Measurements from ENCODE around the gene GLG1. TPM values are rescaled to one million over a fixed set of nuclear protein-coding genes. Genes with fewer than 3 reads are reported as not detected.
A peak's percentile ranks its signal among the peaks of the same experiment; 100 is the strongest.

The GLG1 gene
- total RNA-seq (150 and 165 TPM in 2 replicates), polyA plus RNA-seq (72.9 and 86.3 TPM in 2 replicates), polyA minus RNA-seq (214 and 233 TPM in 2 replicates), Bru-seq, nascent RNA (percentile 85 among the genes with signal in this experiment), BruChase-seq, experiment 1, labeled RNA remaining after a 6-hour chase (percentile 88 among the genes with signal in this experiment), BruChase-seq, experiment 2, labeled RNA remaining after a 2-hour chase (percentile 82 among the genes with signal in this experiment)
- 93.4 and 103 TPM in 2 replicates for polyA plus RNA-seq (2011; cell fraction: cytosol; rRNA removed)
- polyA plus RNA-seq (2011; cell fraction: nucleus; rRNA removed), result 115 and 146 TPM in 2 replicates
- 132 and 142 TPM in 2 replicates for polyA plus RNA-seq (2012)
- 28.1 TPM for polyA minus RNA-seq (2011; cell fraction: cytosol; rRNA and poly(A)+ RNA removed)
- polyA minus RNA-seq (2011; cell fraction: nucleus; rRNA and poly(A)+ RNA removed), result 98.2 and 141 TPM in 2 replicates
- long read RNA-seq, full-length matches to known transcripts, result 60 of 103 reads
- long read RNA-seq, partial matches to known transcripts, result 34 of 103 reads
- long read RNA-seq, other reads (novel, unspliced or antisense), result 9 of 103 reads

GRCh38 chr16:74606521-74607309 lies at the start of gene GLG1:
GLG1 (minus strand) TSS chr16:74607114; CDS start chr16:74607094, 20 bp downstream.
- H3K36me3 ChIP-seq (ENCODE audit: control insufficient read depth in 2 of 2, extremely low read depth in 1 of 2, insufficient read depth in 2 of 2, low read length in 2 of 2), result no peaks in the 10 kb centered on the region
- FAIRE-seq (peak; percentile 77), DNase-seq (ENCODE audit: low read depth, low spot score) (peak; percentile 94)
- TF ChIP-seq POLR2AphosphoS5 (IDR thresholded peaks at IDR 0.05; ENCODE audit: insufficient read depth, low read depth, low read length), result peak; percentile 96
- TF ChIP-seq CTCF (IDR thresholded peaks at IDR 0.05; ENCODE audit: extremely low read depth in 1 of 2, insufficient read depth in 1 of 2, low read depth in 1 of 2, low read length in 2 of 2), result no peak
- TF ChIP-seq POLR2A (IDR thresholded peaks at IDR 0.05; ENCODE audit: low read depth, low read length), result peak; percentile 91
- peak; percentile 39 for TF ChIP-seq MAX (IDR thresholded peaks at IDR 0.05; ENCODE audit: insufficient read depth, insufficient read length)
- H4K20me1 ChIP-seq (replicated peaks; ENCODE audit: control insufficient read depth, extremely low read depth, insufficient read depth, low read length), result no peaks in the 10 kb centered on the region
- H2AFZ ChIP-seq (ENCODE audit: low read depth, low read length), result peak within 1 kb of the TSS; percentile 100
- POLR2A ChIA-PET, result interaction anchor here (0.5 to 1.2 kb wide), 5 partner anchors 11 to 168 kb away, joined by 3 to 5 read pairs (median 3); no protein-coding TSS in a partner anchor
- peak within 1 kb of the TSS; percentile 96 for H3K4me2 ChIP-seq (ENCODE audit: insufficient read depth, low read length)
- peaks cover 26% of the 10 kb centered on the region for H3K4me1 ChIP-seq (ENCODE audit: control insufficient read depth, extremely low read depth, insufficient read depth, low read length)
- peak within 1 kb of the TSS; percentile 66 for H3K27ac ChIP-seq (ENCODE audit: insufficient read depth, low read depth, low read length)
- no TSS peak for BruUV-seq (replicated peaks)
- dilution Hi-C loops (cut with MboI; ENCODE audit: extremely low pct_ligation_motif_present, low sequenced_read_pairs) (no loop called here), intact Hi-C loops (cut with micrococcal nuclease) (loop anchor here (2.0 to 5.0 kb wide), 3 partner anchors 104 to 309 kb away; partner anchors contain the start of gene PSMD7)
- H3K9me3 ChIP-seq (replicated peaks; ENCODE audit: control insufficient read depth, insufficient read depth, low read length), result no peaks in the 10 kb centered on the region
- H3K9ac ChIP-seq (replicated peaks; ENCODE audit: extremely low read depth, insufficient read depth, low read length), result peak within 1 kb of the TSS; percentile 91
- H3K9me1 ChIP-seq (replicated peaks; ENCODE audit: control insufficient read depth, extremely low read depth, insufficient read depth, low read length), result no peaks in the 10 kb centered on the region
- H3K4me3 ChIP-seq (replicated peaks in 1 of 3; ENCODE audit: insufficient read depth in 1 of 3, low read depth in 1 of 3, low read length in 3 of 3), result peak within 1 kb of the TSS; percentile 79 to 86 (median 85)
- no peaks in the 10 kb centered on the region for H3K27me3 ChIP-seq (ENCODE audit: control insufficient read depth in 2 of 2, insufficient read depth in 2 of 2, low read length in 2 of 2)
- peaks cover 47% of the 10 kb centered on the region for H3K79me2 ChIP-seq (ENCODE audit: control insufficient read depth, insufficient read depth, low read length)
- CTCF ChIA-PET, result interaction anchor here (0.8 to 2.1 kb wide), 4 partner anchors 14 to 61 kb away, joined by 3 to 5 read pairs (median 4); no protein-coding TSS in a partner anchor

Measured in endothelial cell of umbilical vein (primary cell).